HG03520 (cell line): ENCODE results near the gene NOS3.

ENCODE experiments used
- ATAC-seq: cut with Tn5 transposase; IDR thresholded peaks from one replicate; pipeline ENCODE4 v1.9.1; 2021; ENCODE audit warnings: mild to moderate bottlenecking, moderate library complexity; ENCODE audit not compliant: unreplicated experiment

NOS3 gene

DNA sequence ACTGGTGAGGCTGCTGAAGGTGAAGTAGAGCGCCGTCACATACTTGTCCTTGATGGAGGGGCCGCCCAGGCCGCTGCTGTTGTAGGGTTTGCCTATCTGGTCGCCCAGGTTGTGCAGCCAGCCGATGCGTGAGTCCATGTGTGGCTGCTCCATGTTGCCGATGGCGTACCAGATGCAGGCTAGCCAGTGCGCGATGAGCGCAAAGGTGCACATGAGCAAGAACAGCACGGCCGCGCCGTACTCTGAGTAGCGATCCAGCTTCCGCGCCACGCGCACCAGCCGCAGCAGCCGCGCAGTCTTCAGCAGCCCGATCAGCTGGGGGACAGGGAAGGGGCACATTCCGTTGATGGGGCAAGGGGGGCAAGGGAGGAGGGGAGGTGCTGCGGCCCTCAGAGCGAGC is 39.3 kb upstream of the NOS3 start:
- no peak for ATAC-seq

DNA sequence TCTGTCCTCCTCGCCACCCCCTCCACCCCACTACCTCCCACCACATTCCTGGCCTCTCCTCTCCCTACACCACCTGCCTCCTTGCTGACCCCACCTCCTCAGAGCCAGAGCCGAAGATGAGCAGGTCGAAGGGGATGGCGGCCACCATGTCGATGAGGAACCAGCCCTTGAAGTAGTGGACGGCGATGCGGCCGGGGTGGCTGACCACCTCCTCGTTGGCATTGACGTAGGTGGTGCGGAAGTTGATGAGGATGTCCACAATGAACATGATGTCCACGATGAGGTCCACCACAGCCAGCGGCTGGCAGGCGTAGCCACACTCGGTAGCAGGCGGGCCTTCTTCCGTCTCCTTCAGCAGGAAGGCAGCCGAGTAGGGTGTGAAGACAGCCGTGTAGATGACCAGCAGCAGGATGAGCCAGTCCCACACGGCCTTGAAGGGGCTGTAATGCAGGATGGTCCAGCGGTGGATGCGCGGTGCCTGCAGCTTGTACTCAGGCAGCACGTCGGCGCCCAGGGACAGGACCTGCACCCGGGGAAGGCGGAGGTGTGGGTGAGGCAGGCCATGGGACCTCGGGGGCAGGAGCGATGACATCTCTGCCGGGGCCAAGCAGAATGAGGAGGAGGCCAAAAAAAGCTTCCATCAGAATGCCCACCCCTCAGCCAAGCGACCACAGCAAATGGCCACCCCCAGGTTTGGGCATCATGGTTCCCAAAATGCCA is 38.3 kb upstream of the NOS3 start:
- no peak for ATAC-seq

DNA sequence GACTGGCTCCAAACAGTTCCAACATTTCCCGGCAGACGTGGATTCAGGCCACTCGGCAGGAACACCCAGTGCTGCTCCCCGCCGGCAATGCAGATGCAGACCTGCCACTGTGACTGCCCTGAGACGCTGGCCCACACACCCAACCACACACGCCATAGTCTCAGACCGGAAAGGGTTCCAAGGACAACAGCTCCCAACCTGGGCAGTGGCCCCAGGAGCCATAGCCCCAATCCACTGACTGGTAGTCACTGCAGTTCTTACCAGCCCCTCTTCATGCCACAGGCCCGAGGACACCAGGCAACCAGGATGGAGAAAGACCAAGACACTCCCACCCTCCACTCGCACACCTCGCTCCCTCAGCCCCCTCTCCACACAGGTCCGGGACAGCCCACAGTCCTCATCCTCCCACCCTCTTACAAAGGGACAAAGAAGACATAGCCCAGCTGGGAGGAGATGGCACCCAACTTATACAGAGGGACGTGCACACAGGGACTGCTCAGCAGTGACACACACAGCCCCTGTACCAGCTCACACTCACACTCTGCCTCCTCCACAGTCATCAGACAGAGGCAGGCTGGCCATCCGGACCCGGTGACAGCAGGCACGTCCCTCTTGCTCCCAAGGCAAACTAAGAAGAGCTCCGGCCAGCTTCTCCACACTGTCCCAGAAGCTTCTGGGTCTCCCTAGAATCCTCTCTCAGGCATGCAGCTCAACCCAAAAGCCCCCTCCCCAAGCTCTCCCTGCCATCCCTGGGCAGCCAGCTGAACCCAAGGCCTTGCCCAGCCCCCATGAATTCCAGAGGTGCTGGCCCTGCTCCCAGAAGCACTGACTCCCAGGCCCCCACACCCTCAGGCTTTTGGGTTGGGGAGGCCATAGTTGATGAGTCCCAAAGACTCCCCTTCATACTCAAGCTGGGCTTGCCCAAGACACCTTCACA is 37.5 kb upstream of the NOS3 start:
- no peak for ATAC-seq

DNA sequence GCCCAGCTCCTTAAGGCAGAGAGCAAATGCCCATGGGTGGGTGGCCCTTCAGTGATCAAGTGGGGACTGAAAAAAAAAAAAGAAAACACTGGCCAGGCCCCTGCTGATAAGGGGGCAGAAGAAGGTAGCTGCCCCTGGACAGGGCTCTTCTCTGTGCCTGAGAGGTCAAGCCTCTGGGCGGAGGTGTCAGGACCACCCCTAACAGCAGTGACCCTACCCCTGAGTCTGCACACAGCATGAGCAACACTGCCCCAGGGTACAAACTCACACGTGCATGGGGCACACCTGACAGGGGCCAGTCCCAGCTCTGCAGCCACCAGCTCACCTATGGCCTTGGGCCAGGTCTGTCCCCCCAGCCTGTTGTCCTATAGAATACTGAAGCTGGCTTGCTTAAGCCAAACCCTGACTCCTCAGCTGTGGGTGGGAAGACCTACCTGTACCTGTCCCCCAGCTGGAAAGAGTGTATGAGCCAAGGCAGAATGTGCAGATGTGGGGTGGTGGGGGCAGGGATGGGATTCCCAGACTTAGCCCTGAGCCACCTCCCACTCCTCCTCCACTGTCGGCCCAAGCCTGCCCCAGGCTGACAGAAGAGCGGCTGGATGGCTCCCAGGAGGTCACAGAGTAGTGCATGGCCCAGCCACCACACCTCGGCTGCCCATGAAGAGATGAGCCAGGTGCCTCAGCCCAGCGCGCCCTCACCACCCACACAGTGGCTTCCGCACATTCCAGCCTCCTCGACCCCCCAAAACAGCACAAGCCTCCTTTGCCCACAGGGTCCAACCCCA is 36.4 kb upstream of the NOS3 start:
- no peak for ATAC-seq

DNA sequence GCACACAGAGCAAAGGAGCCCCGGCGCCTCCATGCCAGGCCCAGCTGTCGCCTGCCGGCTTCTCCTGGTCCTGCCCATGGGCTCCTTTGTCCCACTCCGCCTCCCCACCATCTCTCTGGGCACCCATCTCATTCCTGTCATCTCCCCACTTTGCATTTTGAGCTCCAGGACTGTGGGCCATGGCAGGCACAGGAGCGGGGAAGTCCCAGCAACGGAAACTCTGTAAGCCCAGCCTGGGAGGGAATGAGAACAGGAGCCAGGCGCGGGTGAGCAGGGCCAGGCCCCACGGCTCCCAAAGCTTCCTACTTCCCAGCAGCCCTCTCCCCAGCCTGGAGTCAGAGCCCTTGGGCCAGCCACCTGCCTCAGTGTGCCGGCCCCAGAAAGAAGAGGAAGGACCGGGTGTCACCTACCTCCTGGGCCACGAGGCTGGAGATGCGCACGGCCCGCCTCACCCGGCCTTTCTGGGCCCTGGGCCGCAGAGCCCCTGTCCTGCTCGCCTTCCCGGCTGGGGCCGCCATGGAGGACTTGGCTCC is 35.8 kb upstream of the NOS3 start:
- ATAC-seq: no peak

DNA sequence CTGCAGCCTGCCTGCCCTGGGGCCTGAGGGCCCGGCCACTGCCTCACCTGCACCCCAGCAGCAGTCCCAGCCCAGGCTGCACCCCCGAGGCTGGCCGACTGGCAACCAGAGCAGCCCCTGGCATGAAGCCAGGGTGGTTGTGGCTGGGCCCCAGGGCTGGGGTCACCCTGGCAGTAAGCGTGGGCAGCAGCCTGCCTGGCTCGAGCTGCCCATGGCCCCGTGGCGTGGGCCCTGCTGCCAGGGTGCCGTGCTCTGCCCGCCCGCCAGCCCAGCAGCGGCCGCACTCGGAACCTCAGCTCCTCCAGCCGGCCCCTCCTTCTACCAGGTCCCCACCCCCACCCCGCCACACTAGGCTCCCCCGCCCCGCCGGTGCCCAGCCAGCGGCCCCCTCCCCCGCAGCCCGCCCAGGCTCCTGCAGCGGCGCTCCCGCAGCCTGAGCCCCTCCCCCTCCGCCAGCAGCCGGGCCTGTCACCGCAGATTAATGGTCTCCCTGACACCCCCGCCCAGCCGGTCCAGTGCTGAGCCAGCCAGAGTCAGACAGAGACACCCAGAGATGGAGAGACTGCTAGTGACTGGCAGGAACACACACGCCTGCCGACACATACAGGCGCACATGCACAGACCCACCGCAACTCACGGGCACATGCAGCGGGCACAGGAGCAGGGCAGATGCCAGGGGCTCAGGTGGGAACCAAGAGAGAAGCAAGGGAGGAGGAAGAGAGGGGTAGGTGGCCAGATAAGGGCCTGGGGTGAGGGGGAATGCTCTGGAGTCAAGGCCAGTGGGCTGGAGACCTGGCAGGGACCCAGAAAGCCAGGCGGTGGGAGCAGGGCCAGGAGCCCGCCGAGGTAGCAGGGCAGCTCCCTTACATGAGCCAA is 35.1 kb upstream of the NOS3 start:
- ATAC-seq: no peak

DNA sequence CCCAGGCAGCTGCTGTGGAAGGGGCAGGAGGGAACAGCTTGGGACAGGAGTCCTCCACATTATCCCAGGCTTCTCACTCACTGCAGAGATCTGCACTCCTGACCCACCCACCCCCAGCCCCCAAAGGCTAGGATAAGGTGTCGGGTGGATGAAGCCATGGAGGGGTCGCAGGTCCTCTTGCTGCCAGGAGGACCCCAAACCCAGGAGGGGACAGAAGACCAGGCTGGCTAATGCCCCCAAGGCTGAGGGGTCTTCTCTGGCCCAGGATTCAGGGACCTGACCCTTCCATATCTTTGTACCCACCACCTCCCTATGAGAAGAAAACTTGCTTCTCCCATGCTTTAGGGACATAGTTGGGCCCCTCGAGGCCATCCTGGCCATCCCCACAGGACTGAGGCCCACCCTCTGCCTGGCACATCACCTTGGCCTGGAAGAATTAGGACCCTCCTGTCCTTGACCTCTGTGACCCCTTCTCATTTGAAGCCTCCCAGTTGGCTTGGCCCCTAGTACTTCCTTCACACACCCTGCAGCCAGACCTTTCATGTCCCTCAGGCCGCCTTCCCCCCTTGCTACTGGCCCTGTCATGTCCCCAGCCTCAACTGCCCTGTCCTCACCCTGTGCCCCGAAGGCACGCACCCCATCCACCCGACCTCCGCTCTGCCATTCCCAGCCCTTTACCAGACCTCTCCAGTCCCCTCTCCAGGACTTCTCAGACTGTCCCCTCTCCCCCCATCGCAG is 34.3 kb upstream of the NOS3 start:
- no peak for ATAC-seq

DNA sequence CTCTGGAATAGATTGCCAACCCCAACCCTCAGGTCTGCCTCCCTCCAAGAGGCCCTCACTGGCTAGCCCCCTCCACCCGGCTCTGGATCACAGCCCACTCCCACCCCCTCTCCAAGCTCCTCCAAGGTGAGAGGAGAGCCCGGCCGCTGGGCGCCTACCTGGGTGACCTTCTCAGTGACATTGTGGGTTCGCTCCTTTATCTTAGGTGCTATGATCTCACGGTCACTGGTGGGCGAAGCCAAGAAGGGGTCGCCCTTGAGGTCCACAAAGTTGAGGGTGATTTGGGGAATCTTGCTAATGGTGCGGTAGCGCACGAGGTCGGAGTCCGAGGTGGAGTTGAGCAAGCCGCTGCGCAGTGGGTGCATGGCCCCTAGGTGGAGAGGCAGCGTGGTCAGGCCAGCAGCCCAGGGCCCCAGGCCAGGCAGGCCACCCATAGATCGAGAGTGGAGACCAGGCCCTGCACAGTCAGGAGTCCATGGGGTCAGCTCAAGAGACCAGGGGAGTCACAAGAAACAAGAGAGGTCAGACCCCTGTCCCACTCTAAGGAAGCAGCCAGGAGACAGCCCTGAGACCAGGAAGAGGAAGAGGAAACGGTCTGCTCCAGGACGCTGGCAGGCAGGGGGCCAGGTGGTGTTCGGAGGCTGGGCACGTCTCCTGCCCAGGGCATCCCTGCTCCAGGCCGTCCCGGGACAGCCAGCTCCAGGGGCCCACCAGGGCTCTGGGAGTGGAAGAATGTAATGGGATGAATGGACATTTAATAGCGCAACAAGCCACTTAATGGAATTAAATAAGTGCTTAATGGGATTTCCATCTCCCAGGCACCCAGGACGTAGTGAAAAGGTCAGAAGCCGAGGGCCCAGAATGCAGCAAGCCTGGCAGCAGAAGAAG is 33.4 kb upstream of the NOS3 start:
- ATAC-seq: no peak

DNA sequence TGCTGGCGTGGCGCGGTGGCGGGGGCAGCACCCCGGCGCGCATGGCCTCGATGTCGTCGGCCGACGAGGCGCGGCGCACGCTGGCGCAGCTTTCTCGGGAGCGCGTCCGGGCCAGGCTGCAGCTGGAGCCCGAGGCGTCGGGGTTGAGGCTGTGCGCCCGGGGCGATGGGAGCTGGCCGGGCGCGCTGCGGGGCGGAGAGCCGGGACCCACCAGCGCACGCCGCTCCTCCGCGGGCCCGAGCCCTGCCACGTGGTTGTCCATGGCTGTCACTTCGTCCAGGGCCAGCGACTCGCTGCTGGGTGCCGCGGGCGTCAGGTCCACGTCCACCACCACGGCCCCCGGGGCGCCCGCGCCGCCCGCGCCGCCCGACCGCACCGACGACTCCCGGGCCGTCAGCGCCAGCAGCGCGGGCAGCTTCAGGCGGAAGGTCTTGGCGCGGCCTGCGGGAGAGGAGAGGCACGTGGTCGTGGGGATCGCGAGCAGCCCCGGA is 32.7 kb upstream of the NOS3 start:
- ATAC-seq: no peak

DNA sequence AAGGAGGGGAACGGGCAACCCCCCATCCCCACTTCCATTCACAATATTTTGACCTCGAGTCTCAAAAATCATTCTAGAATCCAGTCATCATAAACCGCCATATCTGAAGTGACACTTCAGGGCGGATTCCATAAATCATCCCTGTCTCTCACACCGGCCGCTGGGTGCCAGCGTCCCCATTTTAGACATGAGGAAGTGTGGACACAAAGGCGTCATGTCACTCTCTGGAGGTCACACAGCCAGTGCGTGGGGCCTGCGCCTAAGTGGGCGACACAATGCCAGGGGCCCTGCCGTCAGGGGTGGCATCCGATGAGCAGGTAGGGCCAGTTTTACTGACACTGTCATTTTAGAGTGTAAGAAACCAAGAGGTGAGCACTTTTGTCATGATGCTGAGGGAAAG is 32.2 kb upstream of the NOS3 start:
- no peak for ATAC-seq

DNA sequence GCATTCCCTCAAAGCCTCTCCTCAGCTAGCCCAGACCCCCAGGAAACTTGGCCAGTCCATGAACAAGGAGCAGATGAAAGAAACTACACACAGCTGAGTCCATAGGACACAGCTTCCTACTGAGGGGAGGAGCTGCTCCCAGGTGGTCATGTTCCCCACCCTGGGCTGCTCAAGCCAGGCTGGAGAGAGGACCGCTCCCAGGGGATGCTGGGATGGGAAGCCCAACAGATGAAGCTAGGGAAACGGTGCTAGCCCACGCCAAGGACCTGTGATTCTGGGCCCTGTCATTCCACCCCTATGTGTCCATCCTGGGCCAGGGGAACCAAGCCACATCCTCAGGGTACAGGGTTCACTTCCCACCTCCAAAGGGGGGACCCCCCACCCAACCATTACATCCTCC is 31.7 kb upstream of the NOS3 start:
- ATAC-seq: no peak

DNA sequence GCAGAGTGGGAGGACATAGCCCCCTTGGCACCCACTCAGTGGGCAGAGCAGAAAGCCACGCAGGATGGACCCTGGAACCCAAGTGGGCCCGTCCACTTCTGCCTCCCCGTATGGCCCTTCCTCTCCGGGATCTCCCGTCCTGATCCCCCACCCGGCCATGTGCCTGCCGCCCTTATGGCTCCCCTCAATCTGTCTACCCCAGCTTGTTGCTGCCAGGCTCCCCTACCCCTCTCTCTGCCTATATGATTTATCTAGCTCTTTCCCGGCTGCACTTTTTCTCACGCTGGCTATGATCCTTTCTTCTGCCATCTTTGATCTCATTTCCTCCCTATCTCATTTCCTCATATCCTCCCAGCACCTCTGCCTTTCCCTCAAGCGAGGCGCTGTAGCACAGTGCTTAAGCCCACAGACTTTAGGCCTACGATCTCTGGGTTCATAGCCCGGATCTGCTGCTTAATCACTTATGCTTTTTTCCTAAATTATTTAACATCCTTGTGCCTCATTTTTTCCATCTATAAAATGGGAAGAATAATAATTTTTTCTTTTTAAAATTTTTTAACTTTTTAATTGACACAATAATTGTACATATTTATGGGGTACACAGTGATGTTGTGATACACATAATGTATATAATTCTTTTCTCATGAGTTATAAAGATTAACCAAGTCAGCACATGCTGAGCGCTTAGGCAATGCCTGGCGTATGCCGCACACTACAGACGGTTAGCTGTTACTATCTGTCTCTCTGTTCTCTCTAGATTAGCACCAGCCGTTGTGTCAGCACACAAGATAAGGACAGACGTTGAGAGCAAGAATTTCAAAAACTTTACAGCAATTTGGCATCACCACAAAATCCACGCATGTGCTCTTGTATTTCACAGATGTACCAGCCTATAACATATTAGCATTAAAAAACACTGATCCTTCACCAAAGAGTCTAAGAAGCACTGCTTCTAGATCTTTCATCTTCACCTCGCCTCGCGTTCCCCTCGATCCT is 30.8 kb upstream of the NOS3 start:
- no peak for ATAC-seq

DNA sequence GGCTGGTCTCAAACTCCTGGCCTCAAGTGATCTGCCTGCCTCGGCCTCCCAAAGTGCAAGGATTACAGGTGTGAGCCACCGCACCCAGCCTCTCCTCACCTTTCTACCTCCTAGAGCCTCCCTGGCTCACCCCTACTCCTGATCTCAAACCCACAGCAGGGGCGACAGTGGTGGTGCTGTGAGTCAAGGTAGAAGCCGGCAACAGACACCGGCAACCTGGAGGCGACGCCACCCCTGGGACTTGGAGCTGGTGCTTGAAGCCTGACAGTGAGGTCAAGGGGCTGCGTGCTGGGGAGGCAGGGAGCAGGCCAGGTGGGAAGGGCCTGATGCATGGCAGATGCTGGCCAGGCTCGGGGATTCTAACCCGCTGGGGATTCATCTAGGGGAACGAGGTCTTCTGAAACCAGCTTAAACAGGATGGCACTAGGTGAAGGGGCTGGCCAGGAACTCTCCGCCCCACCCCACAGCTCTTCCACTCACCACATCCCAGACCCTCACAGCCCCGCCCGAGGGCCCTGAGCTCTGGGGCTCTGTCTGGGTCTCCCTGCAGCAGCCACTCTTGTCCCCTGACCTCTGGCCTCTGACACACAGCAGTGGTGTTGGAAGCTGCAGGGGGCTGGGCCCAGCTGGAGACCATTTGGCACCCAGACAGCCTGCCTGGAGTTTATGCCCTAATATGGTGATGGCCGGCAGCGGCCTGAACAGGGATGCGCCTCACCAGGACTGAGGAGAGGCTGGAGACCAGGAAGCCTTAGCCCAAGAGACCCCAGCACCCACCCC is 29.1 kb upstream of the NOS3 start:
- no peak for ATAC-seq

DNA sequence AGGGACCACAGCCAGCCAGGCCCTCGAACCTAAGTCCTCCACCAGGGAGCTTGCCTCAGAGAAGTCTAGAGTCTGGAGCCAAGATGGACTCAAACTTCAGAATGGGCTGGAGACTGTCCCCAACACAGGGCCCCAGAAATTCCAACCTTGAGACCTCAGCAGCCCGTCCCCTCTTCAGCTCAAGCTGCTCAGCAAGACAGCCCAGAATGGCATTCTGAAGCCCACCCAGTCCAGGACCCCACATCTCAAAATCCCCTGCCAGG is 28.6 kb upstream of the NOS3 start:
- ATAC-seq: no peak

DNA sequence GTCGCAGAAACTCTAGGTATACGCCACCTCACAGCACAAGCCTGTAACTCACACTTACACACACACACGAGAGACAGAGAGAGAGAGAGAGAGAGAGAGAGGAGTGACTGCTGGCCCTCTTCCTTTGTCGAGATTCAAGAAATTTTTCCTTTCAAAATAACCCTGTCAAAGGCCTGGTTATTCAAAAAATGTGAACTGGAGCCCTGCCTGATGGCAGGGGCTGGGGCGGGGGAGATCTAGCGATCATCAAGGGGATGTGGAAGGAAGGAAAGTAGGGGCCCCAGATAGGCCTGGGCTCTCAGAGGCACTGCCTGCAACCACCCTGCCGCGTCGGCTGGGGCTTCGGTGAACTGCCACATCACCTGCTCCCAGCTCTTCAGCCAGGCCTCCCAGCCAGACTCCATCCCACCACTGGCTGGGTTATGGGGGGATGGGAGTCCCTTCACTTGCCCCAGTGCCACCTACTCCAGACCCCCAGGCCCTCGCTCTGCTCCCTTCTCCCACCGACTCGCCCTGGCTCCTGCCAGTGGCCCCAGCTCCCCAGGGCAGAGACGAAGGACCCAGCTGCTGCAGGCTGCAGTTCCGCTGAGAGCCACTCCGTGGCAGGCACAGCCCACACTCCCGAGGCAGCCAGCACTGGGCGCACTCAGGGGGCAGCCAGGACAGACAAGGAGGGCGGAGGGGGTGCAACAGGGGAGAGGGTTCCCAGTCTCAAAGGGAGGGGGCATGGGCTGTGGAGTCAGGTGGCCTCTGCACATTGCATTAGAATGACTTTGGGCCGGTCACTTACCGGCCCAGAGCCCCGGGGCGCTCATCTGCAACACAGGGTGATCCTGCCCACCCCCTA is 28.0 kb upstream of the NOS3 start:
- ATAC-seq: no peak
